Measurements from ENCODE around the gene DNAH17. TPM values are rescaled to one million over a fixed set of nuclear protein-coding genes. Genes with fewer than 3 reads are reported as not detected.

DNAH17 gene
- total RNA-seq, 1 experiment from 2014 or later = 0.13 TPM

- no peak overlapping the region for H2AK5ac ChIP-seq (ENCODE audit: insufficient read length, low read length)
- no peak overlapping the region for H3K4ac ChIP-seq (ENCODE audit: low read depth, low read length)
- no peaks in the 10 kb centered on the region for H3K9me3 ChIP-seq (ENCODE audit: control insufficient read depth, low read depth, low read length)
- Mint-ChIP-seq H3K9me3 (peaks cover 10 to 13% of the 10 kb centered on the region in 2 experiments; a peak in 4 of 5 replicates), H3K4me1 (peaks cover 17 to 30% of the 10 kb centered on the region in 2 experiments), H3K27ac (peak overlapping the region in 1 of 3 experiments; percentile 70; a peak in 4 of 7 replicates), H3K36me3 (ENCODE audit: insufficient read depth in 1 of 3, low read depth in 3 of 3) (peaks cover 0 to 6% (median 0%) of the 10 kb centered on the region in 3 experiments; a peak in 2 of 7 replicates), H3K4me3 (no peak overlapping the region), H3K27me3 (ENCODE audit: low read depth) (peaks cover 7% of the 10 kb centered on the region)
- no peak for DNase-seq
- no peaks in the 10 kb centered on the region for H3K79me2 ChIP-seq (ENCODE audit: insufficient read depth, low read length)
- TF ChIP-seq CTCF (conservative IDR thresholded peaks at IDR 0.05) = no peak
- H3K23me2 ChIP-seq (ENCODE audit: insufficient read length, low read depth, low read length, poor library complexity, severe bottlenecking) = no peaks in the 10 kb centered on the region
- WGBS (ENCODE audit: extremely low coverage, insufficient read length, low lambda C conversion rate) = no CpG with 5 or more reads among the region's 19 CpGs
- no peaks in the 10 kb centered on the region for H3K27me3 ChIP-seq (ENCODE audit: insufficient read depth, low read length)
- no peak overlapping the region for H4K91ac ChIP-seq (ENCODE audit: insufficient read length, low read depth, low read length)
- H4K8ac ChIP-seq (replicated peaks; ENCODE audit: insufficient read length, low read depth, low read length) = no peak overlapping the region
- H3K23ac ChIP-seq (ENCODE audit: insufficient read length, low read depth, low read length) = no peak overlapping the region
- H3K4me2 ChIP-seq (ENCODE audit: insufficient read depth, insufficient read length, low read length) = no peak overlapping the region
- H3K18ac ChIP-seq (ENCODE audit: insufficient read length, low read depth, low read length) = no peak overlapping the region
- H2BK20ac ChIP-seq (ENCODE audit: low read depth, low read length, poor library complexity, severe bottlenecking) = no peak overlapping the region
- H3K27ac ChIP-seq (ENCODE audit: insufficient read length, low read depth, low read length) = no peak overlapping the region
- H2AFZ ChIP-seq (ENCODE audit: low read length) = no peak overlapping the region
- no peak overlapping the region for H2BK5ac ChIP-seq (ENCODE audit: insufficient read length, low read length)
- no peaks in the 10 kb centered on the region for H4K20me1 ChIP-seq (ENCODE audit: control insufficient read depth, insufficient read depth, insufficient read length)
- no peaks in the 10 kb centered on the region for H3K79me1 ChIP-seq (ENCODE audit: insufficient read depth, low read depth, low read length, poor library complexity, severe bottlenecking)
- H2BK12ac ChIP-seq (ENCODE audit: insufficient read length, low read depth, low read length) = no peak overlapping the region
- no peaks in the 10 kb centered on the region; the same call in none of the 2 replicates for H3K4me1 ChIP-seq (ENCODE audit: insufficient read depth, low read length)
- H2BK15ac ChIP-seq (ENCODE audit: low read depth, low read length) = no peak overlapping the region
- H3T11ph ChIP-seq (ENCODE audit: low read length) = no peak overlapping the region
- no peak overlapping the region for H2BK120ac ChIP-seq (ENCODE audit: low read depth, low read length, poor library complexity, severe bottlenecking)
- H4K5ac ChIP-seq (ENCODE audit: insufficient read length, low read depth, low read length) = no peak overlapping the region
- no peak overlapping the region for H3K14ac ChIP-seq (ENCODE audit: insufficient read depth, low read length)
- H3K56ac ChIP-seq (ENCODE audit: insufficient read length, low read depth, low read length) = no peak overlapping the region
- no peak overlapping the region for H3K9ac ChIP-seq (ENCODE audit: extremely low read depth, insufficient read length, low read length)
Measured at GRCh38 chr17:78435330-78436005, 141.7 kb downstream of the DNAH17 start.

Data from H9 (cell line).